PC-3 (cell line): ENCODE data around the gene CREBZF.

Source experiments
- EZH2 ChIP-seq: fragments of 300-600 bp; sonication (generic); IDR thresholded peaks from one replicate; pipeline ENCODE4 v1.6.1; 2017; ENCODE audit warnings: antibody characterized with exemption, mild to moderate bottlenecking, low read length; ENCODE audit not compliant: unreplicated experiment
- EZH2phosphoT487 ChIP-seq: fragments of 300-600 bp; sonication (generic); IDR thresholded peaks from 2 replicates; pipeline ENCODE4 v1.6.1; 2018; ENCODE audit warnings: mild to moderate bottlenecking, antibody characterized with exemption, low read length, borderline replicate concordance
- TF ChIP-seq, protein P1 (sequence below): fragments of 300-600 bp; sonication (generic); conservative IDR thresholded peaks from 2 replicates; pipeline ENCODE4 v1.5.1; 2017; ENCODE audit warnings: antibody characterized with exemption, low read depth, mild to moderate bottlenecking, low read length

DNA sequence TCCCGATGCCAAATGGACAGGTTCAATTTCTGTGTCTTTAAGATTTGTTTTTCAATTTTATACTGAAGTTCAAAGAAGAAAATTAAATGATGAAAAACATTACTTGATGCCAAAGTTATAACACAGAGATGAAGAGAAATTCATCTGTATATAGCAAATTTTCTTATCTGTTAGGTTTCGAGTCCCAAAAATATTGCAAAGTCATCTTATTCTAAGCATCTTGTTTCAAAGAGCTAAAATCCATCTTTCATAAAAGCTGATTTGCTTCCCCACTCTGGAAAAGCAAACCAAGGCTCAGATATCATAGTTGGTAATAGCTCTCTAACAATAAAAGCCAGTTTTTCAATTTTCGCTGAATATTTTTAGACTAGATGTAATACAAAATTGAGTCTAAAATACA, 40.0 kb upstream of the CREBZF start:
- TF ChIP-seq, protein P1, sequence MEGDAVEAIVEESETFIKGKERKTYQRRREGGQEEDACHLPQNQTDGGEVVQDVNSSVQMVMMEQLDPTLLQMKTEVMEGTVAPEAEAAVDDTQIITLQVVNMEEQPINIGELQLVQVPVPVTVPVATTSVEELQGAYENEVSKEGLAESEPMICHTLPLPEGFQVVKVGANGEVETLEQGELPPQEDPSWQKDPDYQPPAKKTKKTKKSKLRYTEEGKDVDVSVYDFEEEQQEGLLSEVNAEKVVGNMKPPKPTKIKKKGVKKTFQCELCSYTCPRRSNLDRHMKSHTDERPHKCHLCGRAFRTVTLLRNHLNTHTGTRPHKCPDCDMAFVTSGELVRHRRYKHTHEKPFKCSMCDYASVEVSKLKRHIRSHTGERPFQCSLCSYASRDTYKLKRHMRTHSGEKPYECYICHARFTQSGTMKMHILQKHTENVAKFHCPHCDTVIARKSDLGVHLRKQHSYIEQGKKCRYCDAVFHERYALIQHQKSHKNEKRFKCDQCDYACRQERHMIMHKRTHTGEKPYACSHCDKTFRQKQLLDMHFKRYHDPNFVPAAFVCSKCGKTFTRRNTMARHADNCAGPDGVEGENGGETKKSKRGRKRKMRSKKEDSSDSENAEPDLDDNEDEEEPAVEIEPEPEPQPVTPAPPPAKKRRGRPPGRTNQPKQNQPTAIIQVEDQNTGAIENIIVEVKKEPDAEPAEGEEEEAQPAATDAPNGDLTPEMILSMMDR: no peak
- TF ChIP-seq EZH2 (no peak), EZH2phosphoT487 (no peak)
